GM12878 (cell line): ENCODE data around the gene ZNF688. TPM values are rescaled to one million over a fixed set of nuclear protein-coding genes. Genes with fewer than 3 reads are reported as not detected.
A peak's percentile ranks its signal among the peaks of the same experiment; 100 is the strongest.

Experiments
- BMI1 ChIP-seq: fragments of 450-650 bp; IDR thresholded peaks from 2 replicates; pipeline ENCODE4 v1.6.1; 2016; ENCODE audit warnings: mild to moderate bottlenecking, moderate library complexity, borderline replicate concordance
- BRCA1 ChIP-seq: IDR thresholded peaks from 2 replicates; pipeline ENCODE4 v1.6.1; 2011; ENCODE audit warnings: low read depth, low read length, improper control_type of control experiment
- CREB1 ChIP-seq: IDR thresholded peaks from 2 replicates; pipeline ENCODE4 v1.6.1; 2012; ENCODE audit warnings: low read depth, mild to moderate bottlenecking, inconsistent platforms
- CTCF ChIP-seq, 3 experiments: IDR thresholded peaks in 2 of 3; conservative IDR thresholded peaks in 1 of 3; 2 replicates each; pipeline ENCODE4 v1.5.1; 2011; ENCODE audit warnings: low read depth in 3 of 3, low read length in 3 of 3, mild to moderate bottlenecking in 3 of 3, control low read depth in 2 of 3, moderate library complexity in 2 of 3, inconsistent platforms in 1 of 3, mixed read lengths in 1 of 3; ENCODE audit not compliant: control insufficient read depth in 2 of 3, insufficient read depth in 1 of 3; ENCODE audit errors: extremely low read depth in 1 of 3
- EZH2 ChIP-seq: IDR thresholded peaks from 2 replicates; pipeline ENCODE4 v1.6.1; 2012; ENCODE audit warnings: low read depth, mild to moderate bottlenecking, control low read depth, inconsistent platforms, low read length, borderline replicate concordance; ENCODE audit not compliant: control insufficient read depth
- FOXK2 ChIP-seq: fragments of 450-650 bp; IDR thresholded peaks from 2 replicates; pipeline ENCODE4 v1.6.1; 2017; ENCODE audit warnings: mild to moderate bottlenecking, moderate library complexity
- HDAC2 ChIP-seq: fragments of 200-600 bp; sonication (generic); IDR thresholded peaks from 2 replicates; pipeline ENCODE4 v1.6.1; 2017
- KAT2A ChIP-seq: conservative IDR thresholded peaks from 2 replicates; pipeline ENCODE4 v1.6.1; 2011; ENCODE audit warnings: low read depth, low read length; ENCODE audit not compliant: control insufficient read depth
- MTA3 ChIP-seq: IDR thresholded peaks from 2 replicates; pipeline ENCODE4 v1.6.1; 2012; ENCODE audit warnings: low read length, inconsistent platforms, borderline replicate concordance
- NBN ChIP-seq: fragments of 450-650 bp; IDR thresholded peaks from 2 replicates; pipeline ENCODE4 v1.6.1; 2016
- NR2C2 ChIP-seq: IDR thresholded peaks from 2 replicates; pipeline ENCODE4 v1.6.1; 2011; ENCODE audit warnings: borderline replicate concordance, low read depth; ENCODE audit not compliant: control insufficient read depth, insufficient read length
- RBBP5 ChIP-seq: fragments of 200-600 bp; sonication (generic); conservative IDR thresholded peaks from 2 replicates; pipeline ENCODE4 v1.6.1; 2016
- RCOR1 ChIP-seq: conservative IDR thresholded peaks from 2 replicates; pipeline ENCODE4 v1.6.1; 2012; ENCODE audit warnings: low read depth, low read length, improper control_type of control experiment
- RFX5 ChIP-seq: IDR thresholded peaks from 2 replicates; pipeline ENCODE4 v1.6.1; 2011; ENCODE audit warnings: low read depth, low read length, improper control_type of control experiment
- SIX5 ChIP-seq: IDR thresholded peaks from 2 replicates; pipeline ENCODE4 v1.6.1; 2011; ENCODE audit warnings: mild to moderate bottlenecking, low read depth, low read length, moderate library complexity; ENCODE audit not compliant: severe bottlenecking
- SKIL ChIP-seq: fragments of 450-650 bp; IDR thresholded peaks from 2 replicates; pipeline ENCODE4 v1.6.1; 2017; ENCODE audit warnings: mild to moderate bottlenecking, low read depth, inconsistent platforms; ENCODE audit not compliant: poor library complexity, severe bottlenecking
- SMC3 ChIP-seq: IDR thresholded peaks from 2 replicates; pipeline ENCODE4 v1.6.1; 2011; ENCODE audit warnings: low read length, improper control_type of control experiment, borderline replicate concordance
- SPI1 ChIP-seq: IDR thresholded peaks from 2 replicates; pipeline ENCODE4 v1.6.1; 2011; ENCODE audit warnings: low read depth, mild to moderate bottlenecking, low read length, moderate library complexity, borderline replicate concordance; ENCODE audit not compliant: insufficient read depth
- STAT1 ChIP-seq: fragments of 450-650 bp; conservative IDR thresholded peaks from 2 replicates; pipeline ENCODE4 v1.6.1; 2014; ENCODE audit warnings: antibody characterized with exemption, mild to moderate bottlenecking
- ZBED1 ChIP-seq: IDR thresholded peaks from 2 replicates; pipeline ENCODE4 v1.6.1; 2016; ENCODE audit warnings: borderline replicate concordance
- polyA plus RNA-seq, 11 experiments: library from polyadenylated mRNA; depleted of rRNA in 4 of 11; unstranded in 6 of 11; stranded (reverse) in 5 of 11; fragments of >200 nt; fragmentation: Nextera tagmentation in 4 of 11; fragmentation: Illumina TruSeq in 1 of 11; extraction: Ambion mirVana in 4 of 11; extraction: Trizol in 1 of 11; gene quantifications; 1 replicate in 1 of 11; 2 replicates in 10 of 11; pipeline versions ENCODE4 v1.2.1 to v1.2.3, GENCODE V29; 2011 to 2016; ENCODE audit warnings: inconsistent platforms in 2 of 11, missing spikeins in 2 of 11, low read depth in 1 of 11
- total RNA-seq, 4 experiments: library from RNA; depleted of rRNA in 3 of 4; stranded (reverse); fragments of >200 nt in 3 of 4; fragmentation: Illumina TruSeq in 1 of 4; extraction: Trizol in 1 of 4; gene quantifications; 2 replicates each; pipeline versions ENCODE4 v1.2.1 to v1.2.3, GENCODE V29; 2013 to 2021
- TF ChIP-seq, protein P1 (sequence below): fragments of 450-650 bp; IDR thresholded peaks from 2 replicates; pipeline ENCODE4 v1.6.1; 2017; ENCODE audit warnings: mild to moderate bottlenecking, moderate library complexity

Gene ZNF688
- total and polyA plus RNA-seq, 10 of the 15 experiments (the other 5 are each of a cell fraction or from before 2014, with no cell fraction given): 0.14 to 17.4 (median 10.6) TPM

- TF ChIP-seq EZH2 (no peak), STAT1 (no peak; the same call in 1 of the 2 replicates), SKIL (peak; percentile 75), RBBP5 (no peak), ZBED1 (no peak), MTA3 (no peak), SPI1 (no peak), SMC3 (peak; percentile 22; the same call in 1 of the 2 replicates), KAT2A (no peak), CTCF (IDR thresholded peaks at IDR 0.05 in 2 of 3, conservative IDR thresholded peaks at IDR 0.05 in 1 of 3; ENCODE audit: control insufficient read depth in 2 of 3, extremely low read depth in 1 of 3, insufficient read depth in 1 of 3, low read depth in 3 of 3, low read length in 3 of 3) (0 out of 6 replicates have a peak, but pooled peaks of 1 of the 3 experiments have one; percentile 3), BRCA1 (no peak), CREB1 (peak; percentile 92), FOXK2 (peak; percentile 78), NBN (no peak; the same call in none of the 2 replicates), RFX5 (no peak), RCOR1 (0 out of 2 replicates have a peak, but pooled peaks have one; percentile 48), NR2C2 (no peak), HDAC2 (peak; percentile 94; the same call in 1 of the 2 replicates), BMI1 (no peak), SIX5 (peak; percentile 84)
- TF ChIP-seq, protein P1, sequence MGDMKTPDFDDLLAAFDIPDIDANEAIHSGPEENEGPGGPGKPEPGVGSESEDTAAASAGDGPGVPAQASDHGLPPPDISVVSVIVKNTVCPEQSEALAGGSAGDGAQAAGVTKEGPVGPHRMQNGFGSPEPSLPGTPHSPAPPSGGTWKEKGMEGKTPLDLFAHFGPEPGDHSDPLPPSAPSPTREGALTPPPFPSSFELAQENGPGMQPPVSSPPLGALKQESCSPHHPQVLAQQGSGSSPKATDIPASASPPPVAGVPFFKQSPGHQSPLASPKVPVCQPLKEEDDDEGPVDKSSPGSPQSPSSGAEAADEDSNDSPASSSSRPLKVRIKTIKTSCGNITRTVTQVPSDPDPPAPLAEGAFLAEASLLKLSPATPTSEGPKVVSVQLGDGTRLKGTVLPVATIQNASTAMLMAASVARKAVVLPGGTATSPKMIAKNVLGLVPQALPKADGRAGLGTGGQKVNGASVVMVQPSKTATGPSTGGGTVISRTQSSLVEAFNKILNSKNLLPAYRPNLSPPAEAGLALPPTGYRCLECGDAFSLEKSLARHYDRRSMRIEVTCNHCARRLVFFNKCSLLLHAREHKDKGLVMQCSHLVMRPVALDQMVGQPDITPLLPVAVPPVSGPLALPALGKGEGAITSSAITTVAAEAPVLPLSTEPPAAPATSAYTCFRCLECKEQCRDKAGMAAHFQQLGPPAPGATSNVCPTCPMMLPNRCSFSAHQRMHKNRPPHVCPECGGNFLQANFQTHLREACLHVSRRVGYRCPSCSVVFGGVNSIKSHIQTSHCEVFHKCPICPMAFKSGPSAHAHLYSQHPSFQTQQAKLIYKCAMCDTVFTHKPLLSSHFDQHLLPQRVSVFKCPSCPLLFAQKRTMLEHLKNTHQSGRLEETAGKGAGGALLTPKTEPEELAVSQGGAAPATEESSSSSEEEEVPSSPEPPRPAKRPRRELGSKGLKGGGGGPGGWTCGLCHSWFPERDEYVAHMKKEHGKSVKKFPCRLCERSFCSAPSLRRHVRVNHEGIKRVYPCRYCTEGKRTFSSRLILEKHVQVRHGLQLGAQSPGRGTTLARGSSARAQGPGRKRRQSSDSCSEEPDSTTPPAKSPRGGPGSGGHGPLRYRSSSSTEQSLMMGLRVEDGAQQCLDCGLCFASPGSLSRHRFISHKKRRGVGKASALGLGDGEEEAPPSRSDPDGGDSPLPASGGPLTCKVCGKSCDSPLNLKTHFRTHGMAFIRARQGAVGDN: peak; percentile 57
Observed at GRCh38 chr16:30571445-30572322, at the start of gene ZNF688 (continued).
